ENCODE data around the gene EML1.

GRCh38 chr14:99976681-99977080 is 183.5 kb downstream of the EML1 start:
- TF ChIP-seq CTCF (conservative IDR thresholded peaks at IDR 0.05; ENCODE audit: low read length) (no peak), EZH2phosphoT487 (IDR thresholded peaks at IDR 0.05; ENCODE audit: borderline replicate concordance, low read depth, low read length) (no peak)
